Gastrocnemius medialis (tissue), 4 donors: ENCODE data around the gene ZFHX2. TPM values are rescaled to one million over a fixed set of nuclear protein-coding genes. Genes with fewer than 3 reads are reported as not detected.
A peak's percentile ranks its signal among the peaks of the same experiment; 100 is the strongest.

ENCODE experiments used
- ATAC-seq, 2 donors: fragments of 150-250 bp; one replicate each; pipeline ENCODE4 v1.9.1; 2016
- DNase-seq, 2 donors: peaks; one replicate each; pipeline ENCODE4 v3.0.0-alpha.2; 2019
- H3K27ac ChIP-seq, 4 donors: fragments of 200-600 bp; sonication (generic); 1 replicate in 1 of 4; 2 replicates in 3 of 4; pipeline ENCODE4 v1.5.1; 2016 to 2018; ENCODE audit warnings: mild to moderate bottlenecking in 2 of 4, moderate library complexity in 1 of 4
- H3K27me3 ChIP-seq, 3 donors: fragments of 200-600 bp; sonication (generic) in 2 of 3; 1 replicate in 1 of 3; 2 replicates in 2 of 3; pipeline versions ENCODE4 v1.5.1 to v1.6.0; 2016 to 2019; ENCODE audit warnings: mild to moderate bottlenecking in 1 of 3, moderate library complexity in 1 of 3
- H3K36me3 ChIP-seq, 2 donors: fragments of 200-600 bp; sonication (generic) in 1 of 2; one replicate each; pipeline ENCODE4 v1.5.1; 2017 to 2018
- H3K4me1 ChIP-seq, 2 donors: fragments of 200-600 bp; sonication (generic) in 1 of 2; one replicate each; pipeline ENCODE4 v1.5.1; 2016 to 2017; ENCODE audit warnings: mild to moderate bottlenecking in 2 of 2
- H3K4me3 ChIP-seq, 4 donors: fragments of 200-600 bp; sonication (generic) in 3 of 4; 1 replicate in 1 of 4; 2 replicates in 3 of 4; pipeline ENCODE4 v1.5.1; 2016 to 2019; ENCODE audit warnings: mild to moderate bottlenecking in 2 of 4
- H3K9me3 ChIP-seq, 3 donors: fragments of 200-600 bp; sonication (generic) in 2 of 3; 1 replicate in 1 of 3; 2 replicates in 2 of 3; pipeline ENCODE4 v1.5.1; 2016 to 2019
- POLR2A ChIP-seq, 2 donors: fragments of 450-650 bp; IDR thresholded peaks; one replicate each; pipeline ENCODE4 v1.6.1; 2017; ENCODE audit warnings: antibody characterized with exemption in 2 of 2, mild to moderate bottlenecking in 2 of 2, moderate library complexity in 2 of 2
- in situ Hi-C, 4 donors: fragments of 200-750 bp; cut with MboI; loops; one replicate each; pipeline versions ENCODE4 v1.15.0 to v1.8.0; 2017; ENCODE audit warnings: low sequenced_read_pairs in 4 of 4
- intact Hi-C: fragments of 100-400 bp; cut with DNase I; formaldehyde crosslinking; loops from one replicate; pipeline ENCODE4 v1.15.1; 2023; ENCODE audit warnings: low total_unique reads
- total RNA-seq, 4 donors: library from RNA; depleted of rRNA; stranded (reverse); fragments of >200 nt; gene quantifications; one replicate each; pipeline versions ENCODE4 v1.1.0 to v1.2.3, GENCODE V29; 2016
- TF ChIP-seq, protein P1 (sequence below), 5 experiments: fragments of 450-650 bp in 3 of 5; fragments of 200-600 bp in 2 of 5; sonication (generic) in 2 of 5; IDR thresholded peaks in 4 of 5; conservative IDR thresholded peaks in 1 of 5; 1 replicate in 4 of 5; 2 replicates in 1 of 5; pipeline ENCODE4 v1.5.1; 2016 to 2019; ENCODE audit warnings: antibody characterized with exemption in 5 of 5, mild to moderate bottlenecking in 3 of 5, moderate library complexity in 3 of 5

ZFHX2 gene
- total RNA-seq, 4 donors from 2014 or later, result 0.23 to 0.44 (median 0.41) TPM; not detected in 1

GRCh38 chr14:23543403-23543802 is 8.2 kb downstream of the ZFHX2 start:
- no peaks in the 10 kb centered on the region for H3K27me3 ChIP-seq
- no peak overlapping the region for H3K27ac ChIP-seq
- H3K36me3 ChIP-seq, result no peaks in the 10 kb centered on the region
- DNase-seq (no peak), ATAC-seq (no peak)
- TF ChIP-seq, protein P1, sequence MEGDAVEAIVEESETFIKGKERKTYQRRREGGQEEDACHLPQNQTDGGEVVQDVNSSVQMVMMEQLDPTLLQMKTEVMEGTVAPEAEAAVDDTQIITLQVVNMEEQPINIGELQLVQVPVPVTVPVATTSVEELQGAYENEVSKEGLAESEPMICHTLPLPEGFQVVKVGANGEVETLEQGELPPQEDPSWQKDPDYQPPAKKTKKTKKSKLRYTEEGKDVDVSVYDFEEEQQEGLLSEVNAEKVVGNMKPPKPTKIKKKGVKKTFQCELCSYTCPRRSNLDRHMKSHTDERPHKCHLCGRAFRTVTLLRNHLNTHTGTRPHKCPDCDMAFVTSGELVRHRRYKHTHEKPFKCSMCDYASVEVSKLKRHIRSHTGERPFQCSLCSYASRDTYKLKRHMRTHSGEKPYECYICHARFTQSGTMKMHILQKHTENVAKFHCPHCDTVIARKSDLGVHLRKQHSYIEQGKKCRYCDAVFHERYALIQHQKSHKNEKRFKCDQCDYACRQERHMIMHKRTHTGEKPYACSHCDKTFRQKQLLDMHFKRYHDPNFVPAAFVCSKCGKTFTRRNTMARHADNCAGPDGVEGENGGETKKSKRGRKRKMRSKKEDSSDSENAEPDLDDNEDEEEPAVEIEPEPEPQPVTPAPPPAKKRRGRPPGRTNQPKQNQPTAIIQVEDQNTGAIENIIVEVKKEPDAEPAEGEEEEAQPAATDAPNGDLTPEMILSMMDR (IDR thresholded peaks at IDR 0.05 in 4 of 5, conservative IDR thresholded peaks at IDR 0.05 in 1 of 5), result no peak
- no peak for TF ChIP-seq POLR2A (IDR thresholded peaks at IDR 0.05)
- intact Hi-C loops (no loop called here), in situ Hi-C loops (loop anchor here in 2 of 4 donors (5.0 to 10.0 kb wide), 2 partner anchors 49 to 71 kb away; no protein-coding TSS in a partner anchor)
- no peaks in the 10 kb centered on the region for H3K9me3 ChIP-seq
- H3K4me3 ChIP-seq, result no peak overlapping the region
- no peaks in the 10 kb centered on the region for H3K4me1 ChIP-seq

DNA sequence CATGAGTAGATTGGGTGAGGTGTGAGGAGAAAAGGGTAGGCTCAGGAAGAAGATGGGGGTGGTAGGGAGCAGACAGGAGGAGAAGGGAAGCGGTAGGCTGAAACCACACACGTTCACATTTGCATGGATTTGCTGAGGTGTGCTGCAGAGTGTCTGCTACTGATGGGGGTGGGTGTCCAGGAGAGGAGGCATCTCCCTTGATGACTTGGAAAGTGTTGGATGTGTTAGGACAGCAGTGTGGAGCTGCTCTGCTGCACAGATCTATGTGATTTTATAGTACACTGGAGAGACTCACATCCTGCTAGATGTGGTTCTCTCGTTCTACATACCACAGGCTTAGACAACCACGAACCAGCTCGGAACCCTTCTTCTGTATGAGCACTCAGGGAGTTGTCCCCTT is 9.3 kb downstream of the ZFHX2 start:
- H3K9me3 ChIP-seq, result no peaks in the 10 kb centered on the region
- H3K4me1 ChIP-seq, result no peaks in the 10 kb centered on the region
- in situ Hi-C loops, result loop anchor here in 2 of 4 donors (5.0 to 10.0 kb wide), 2 partner anchors 47 to 70 kb away; no protein-coding TSS in a partner anchor
- DNase-seq (no peak), ATAC-seq (no peak)
- TF ChIP-seq, protein P1 (IDR thresholded peaks at IDR 0.05 in 4 of 5, conservative IDR thresholded peaks at IDR 0.05 in 1 of 5), result no peak
- TF ChIP-seq POLR2A (IDR thresholded peaks at IDR 0.05), result no peak
- no peak overlapping the region for H3K27ac ChIP-seq
- intact Hi-C loops, result no loop called here
- H3K4me3 ChIP-seq, result no peak overlapping the region
- no peaks in the 10 kb centered on the region for H3K36me3 ChIP-seq
- no peaks in the 10 kb centered on the region for H3K27me3 ChIP-seq

GRCh38 chr14:23540141-23540469 is 11.5 kb downstream of the ZFHX2 start:
- ATAC-seq, result no peak

GRCh38 chr14:23539248-23540140 is 12.1 kb downstream of the ZFHX2 start:
- H3K4me3 ChIP-seq, result no peak overlapping the region
- in situ Hi-C loops, result loop anchor here in 2 of 4 donors (5.0 to 10.0 kb wide), 2 partner anchors 45 to 67 kb away; no protein-coding TSS in a partner anchor
- H3K27ac ChIP-seq, result no peak overlapping the region
- no peaks in the 10 kb centered on the region for H3K4me1 ChIP-seq
- TF ChIP-seq, protein P1 (IDR thresholded peaks at IDR 0.05 in 4 of 5, conservative IDR thresholded peaks at IDR 0.05 in 1 of 5), result peak; percentile 33 to 74 (median 53)
- no peak for TF ChIP-seq POLR2A (IDR thresholded peaks at IDR 0.05)
- no peaks in the 10 kb centered on the region for H3K27me3 ChIP-seq
- ATAC-seq (peak; percentile 58 to 75), DNase-seq (no peak)
- H3K9me3 ChIP-seq, result no peaks in the 10 kb centered on the region
- no peaks in the 10 kb centered on the region for H3K36me3 ChIP-seq
- intact Hi-C loops, result no loop called here

More at GRCh38 chr14:23540141-23540469, 11.5 kb downstream of the ZFHX2 start:
- no peak overlapping the region for H3K27ac ChIP-seq
- H3K9me3 ChIP-seq, result no peaks in the 10 kb centered on the region
- no peaks in the 10 kb centered on the region for H3K4me1 ChIP-seq
- TF ChIP-seq POLR2A (IDR thresholded peaks at IDR 0.05), result no peak
- TF ChIP-seq, protein P1 (IDR thresholded peaks at IDR 0.05 in 4 of 5, conservative IDR thresholded peaks at IDR 0.05 in 1 of 5), result no peak
- in situ Hi-C loops (loop anchor here in 2 of 4 donors (5.0 to 10.0 kb wide), 2 partner anchors 45 to 68 kb away; no protein-coding TSS in a partner anchor), intact Hi-C loops (no loop called here)
- no peak for DNase-seq
- H3K27me3 ChIP-seq, result no peaks in the 10 kb centered on the region
- H3K4me3 ChIP-seq, result no peak overlapping the region
- no peaks in the 10 kb centered on the region for H3K36me3 ChIP-seq
